Chondrocyte (in vitro differentiated cells): ENCODE measurements around the gene DSCAML1. TPM values are rescaled to one million over a fixed set of nuclear protein-coding genes. Genes with fewer than 3 reads are reported as not detected.

ENCODE experiments used
- DNase-seq: peaks from one replicate; pipeline ENCODE4 v3.0.0; 2021; ENCODE audit warnings: mixed read lengths, low spot score
- H3K27ac Mint-ChIP-seq: one replicate; pipeline ENCODE4 v1.8.0; 2021; ENCODE audit warnings: mild to moderate bottlenecking, moderate library complexity, mixed read lengths; ENCODE audit not compliant: unreplicated experiment
- H3K27me3 Mint-ChIP-seq: 2 replicates; pipeline ENCODE4 v1.8.0; 2021; ENCODE audit warnings: low read depth, mixed read lengths
- H3K36me3 Mint-ChIP-seq: 2 replicates; pipeline ENCODE4 v1.8.0; 2021; ENCODE audit warnings: low read depth, mixed read lengths
- H3K4me1 Mint-ChIP-seq: 2 replicates; pipeline ENCODE4 v1.8.0; 2021; ENCODE audit warnings: low read depth, mild to moderate bottlenecking, mixed read lengths
- H3K4me3 Mint-ChIP-seq: one replicate; pipeline ENCODE4 v1.8.0; 2021; ENCODE audit warnings: mild to moderate bottlenecking, moderate library complexity, mixed read lengths; ENCODE audit not compliant: unreplicated experiment
- H3K9me3 Mint-ChIP-seq: 2 replicates; pipeline ENCODE4 v1.8.0; 2021; ENCODE audit warnings: low read depth, mixed read lengths
- total RNA-seq: library from RNA; stranded (reverse); gene quantifications from 3 replicates; pipeline ENCODE4 v1.2.1, GENCODE V29; 2021
- TF ChIP-seq, protein P1 (sequence below): fragments of 200-600 bp; sonication (generic); IDR thresholded peaks from 2 replicates; pipeline ENCODE4 v1.5.0; 2021; ENCODE audit warnings: antibody characterized with exemption, mild to moderate bottlenecking, moderate library complexity

DSCAML1 gene
- total RNA-seq, 1 donor from 2014 or later: not detected

DNA sequence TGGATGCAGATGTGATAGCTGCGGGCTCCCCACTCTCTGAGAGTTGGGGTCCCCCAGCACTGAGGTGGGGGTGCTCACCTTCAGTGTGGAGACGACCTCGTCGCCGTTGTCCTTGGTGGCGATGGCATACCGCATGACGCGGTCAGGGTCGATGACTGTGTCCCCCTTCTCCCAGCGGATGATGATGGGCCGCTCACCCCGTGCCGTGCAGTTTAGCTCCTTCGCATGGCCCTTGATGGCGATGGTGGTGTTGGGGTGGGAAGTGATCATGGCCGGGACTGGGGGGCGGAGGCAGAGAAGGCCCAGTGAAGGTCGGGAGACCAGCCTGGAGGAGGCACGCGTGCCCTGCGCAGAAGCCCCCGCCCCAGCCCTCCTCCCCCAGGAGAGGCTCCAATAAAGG is 315.1 kb downstream of the DSCAML1 start:
- H3K4me3 Mint-ChIP-seq: no peak overlapping the region
- TF ChIP-seq, protein P1, sequence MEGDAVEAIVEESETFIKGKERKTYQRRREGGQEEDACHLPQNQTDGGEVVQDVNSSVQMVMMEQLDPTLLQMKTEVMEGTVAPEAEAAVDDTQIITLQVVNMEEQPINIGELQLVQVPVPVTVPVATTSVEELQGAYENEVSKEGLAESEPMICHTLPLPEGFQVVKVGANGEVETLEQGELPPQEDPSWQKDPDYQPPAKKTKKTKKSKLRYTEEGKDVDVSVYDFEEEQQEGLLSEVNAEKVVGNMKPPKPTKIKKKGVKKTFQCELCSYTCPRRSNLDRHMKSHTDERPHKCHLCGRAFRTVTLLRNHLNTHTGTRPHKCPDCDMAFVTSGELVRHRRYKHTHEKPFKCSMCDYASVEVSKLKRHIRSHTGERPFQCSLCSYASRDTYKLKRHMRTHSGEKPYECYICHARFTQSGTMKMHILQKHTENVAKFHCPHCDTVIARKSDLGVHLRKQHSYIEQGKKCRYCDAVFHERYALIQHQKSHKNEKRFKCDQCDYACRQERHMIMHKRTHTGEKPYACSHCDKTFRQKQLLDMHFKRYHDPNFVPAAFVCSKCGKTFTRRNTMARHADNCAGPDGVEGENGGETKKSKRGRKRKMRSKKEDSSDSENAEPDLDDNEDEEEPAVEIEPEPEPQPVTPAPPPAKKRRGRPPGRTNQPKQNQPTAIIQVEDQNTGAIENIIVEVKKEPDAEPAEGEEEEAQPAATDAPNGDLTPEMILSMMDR: no peak
- no peaks in the 10 kb centered on the region for H3K36me3 Mint-ChIP-seq
- H3K9me3 Mint-ChIP-seq: no peaks in the 10 kb centered on the region
- peaks cover 4% of the 10 kb centered on the region for H3K4me1 Mint-ChIP-seq
- H3K27me3 Mint-ChIP-seq: peaks cover 31% of the 10 kb centered on the region
- H3K27ac Mint-ChIP-seq: no peak overlapping the region
- DNase-seq: no peak

DNA sequence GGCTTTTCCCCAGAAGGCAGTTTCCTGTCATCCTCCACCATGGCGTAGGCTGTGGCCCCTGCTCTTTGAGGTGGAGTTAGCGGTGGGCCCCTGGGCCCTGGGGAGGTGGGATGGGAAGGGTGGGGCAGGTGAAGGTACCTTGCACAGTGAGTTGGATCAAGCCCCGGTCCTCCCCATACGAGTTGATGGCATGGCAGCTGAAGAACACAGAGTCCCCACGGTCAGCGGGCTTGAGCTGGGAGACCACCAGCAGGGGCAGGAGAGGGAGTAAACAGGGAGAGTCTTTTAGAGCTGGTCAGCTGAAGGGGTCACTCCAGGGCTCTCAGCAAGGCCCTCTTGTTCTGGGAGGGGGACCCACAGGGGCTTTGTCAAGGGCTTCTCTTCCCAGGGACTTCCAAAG is 316.0 kb downstream of the DSCAML1 start:
- H3K27ac Mint-ChIP-seq: no peak overlapping the region
- H3K4me1 Mint-ChIP-seq: peaks cover 4% of the 10 kb centered on the region
- TF ChIP-seq, protein P1: no peak
- no peak for DNase-seq
- H3K9me3 Mint-ChIP-seq: no peaks in the 10 kb centered on the region
- peaks cover 39% of the 10 kb centered on the region for H3K27me3 Mint-ChIP-seq
- no peaks in the 10 kb centered on the region for H3K36me3 Mint-ChIP-seq
- H3K4me3 Mint-ChIP-seq: no peak overlapping the region

DNA sequence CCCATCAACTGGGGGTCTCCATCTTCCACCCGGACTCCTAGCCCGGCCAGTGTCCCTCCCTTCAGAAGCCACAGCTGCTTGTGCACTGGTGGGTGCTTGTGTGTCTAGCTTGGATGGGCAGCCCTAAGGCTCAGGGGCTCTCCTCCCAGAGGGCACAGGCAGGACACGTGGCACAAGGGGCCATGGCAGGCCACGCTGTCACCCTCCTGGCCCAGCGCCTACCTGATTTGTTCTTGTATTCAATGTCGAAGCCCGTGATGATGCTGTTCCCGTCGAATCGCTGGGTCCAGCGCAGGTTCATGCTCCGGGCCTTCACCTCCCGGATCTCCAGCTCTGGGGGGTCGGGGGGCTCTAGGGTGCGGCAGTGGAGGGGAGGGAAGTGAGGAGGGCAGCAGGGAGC is 316.8 kb downstream of the DSCAML1 start:
- no peak for DNase-seq
- H3K27me3 Mint-ChIP-seq: peaks cover 46% of the 10 kb centered on the region
- H3K27ac Mint-ChIP-seq: no peak overlapping the region
- no peak overlapping the region for H3K4me3 Mint-ChIP-seq
- H3K4me1 Mint-ChIP-seq: peaks cover 4% of the 10 kb centered on the region
- H3K9me3 Mint-ChIP-seq: no peaks in the 10 kb centered on the region
- TF ChIP-seq, protein P1: no peak
- no peaks in the 10 kb centered on the region for H3K36me3 Mint-ChIP-seq

DNA sequence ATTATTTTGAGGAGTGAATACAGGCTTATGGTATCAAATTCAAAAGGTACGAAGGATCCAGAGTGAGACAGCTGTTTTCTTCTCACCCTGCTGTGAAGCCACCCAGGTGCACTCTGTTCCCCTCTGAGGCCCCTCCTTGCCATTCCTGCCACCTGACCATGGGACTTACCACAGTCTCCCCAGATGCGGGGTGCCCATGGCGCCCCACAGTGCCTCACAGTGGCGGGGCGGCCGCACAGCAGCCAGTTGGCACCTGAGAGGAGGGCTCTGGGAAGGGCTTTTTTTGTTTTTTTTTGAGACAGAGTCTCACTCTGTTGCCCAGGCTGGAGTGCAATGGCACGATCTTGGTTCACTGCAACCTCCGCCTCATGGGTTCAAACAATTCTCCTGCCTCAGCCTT is 317.6 kb downstream of the DSCAML1 start:
- peaks cover 4% of the 10 kb centered on the region for H3K4me1 Mint-ChIP-seq
- DNase-seq: no peak
- no peak overlapping the region for H3K27ac Mint-ChIP-seq
- TF ChIP-seq, protein P1: peak; percentile 13
- no peak overlapping the region for H3K4me3 Mint-ChIP-seq
- no peaks in the 10 kb centered on the region for H3K9me3 Mint-ChIP-seq
- peaks cover 49% of the 10 kb centered on the region for H3K27me3 Mint-ChIP-seq
- no peaks in the 10 kb centered on the region for H3K36me3 Mint-ChIP-seq

DNA sequence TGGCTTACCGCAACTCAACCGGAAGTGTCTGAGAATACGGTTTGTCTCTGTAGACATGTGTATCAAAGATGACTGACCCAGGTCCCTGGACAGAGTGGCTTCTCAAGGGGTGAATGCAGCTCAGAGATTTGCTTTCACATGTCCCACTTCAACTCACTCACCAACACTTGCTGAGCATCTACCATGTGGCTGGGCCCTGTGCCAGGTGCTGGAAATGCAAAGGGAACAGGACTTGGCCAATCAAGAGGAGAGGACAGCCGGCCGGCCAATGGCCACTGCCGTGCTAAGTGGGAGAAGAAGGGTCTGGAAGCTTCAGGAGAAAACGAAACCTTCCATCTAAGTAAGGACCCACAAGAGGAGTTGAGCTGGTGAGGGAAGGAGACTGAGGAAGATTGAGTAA is 318.1 kb downstream of the DSCAML1 start:
- no peak overlapping the region for H3K4me3 Mint-ChIP-seq
- no peaks in the 10 kb centered on the region for H3K36me3 Mint-ChIP-seq
- no peak overlapping the region for H3K27ac Mint-ChIP-seq
- peaks cover 49% of the 10 kb centered on the region for H3K27me3 Mint-ChIP-seq
- H3K4me1 Mint-ChIP-seq: peaks cover under 1% of the 10 kb centered on the region
- no peaks in the 10 kb centered on the region for H3K9me3 Mint-ChIP-seq
- DNase-seq: no peak
- TF ChIP-seq, protein P1: no peak
